Kidney epithelial cell (primary cell): Measurements from ENCODE around the gene DCTD. TPM values are rescaled to one million over a fixed set of nuclear protein-coding genes. Genes with fewer than 3 reads are reported as not detected.

Source experiments
- DNase-seq: peaks from one replicate; pipeline ENCODE4 v3.0.0-alpha.2; 2010; ENCODE audit warnings: low read depth
- H3K27me3 ChIP-seq: 2 replicates; pipeline ENCODE4 v1.6.0; 2011; ENCODE audit warnings: low read length; ENCODE audit not compliant: control insufficient read depth, insufficient read depth
- H3K36me3 ChIP-seq: 2 replicates; pipeline ENCODE4 v1.5.1; 2011; ENCODE audit warnings: low read length; ENCODE audit not compliant: control insufficient read depth, insufficient read depth
- H3K4me3 ChIP-seq: 2 replicates; pipeline ENCODE4 v1.5.1; 2011; ENCODE audit warnings: low read depth, mild to moderate bottlenecking, control low read depth, low read length
- CTCF ChIP-seq: IDR thresholded peaks from 2 replicates; pipeline ENCODE4 v1.5.1; 2011; ENCODE audit warnings: mild to moderate bottlenecking, moderate library complexity, low read length, control low read depth, inconsistent platforms; ENCODE audit not compliant: insufficient read depth, poor library complexity, severe bottlenecking
- total RNA-seq: library from RNA; depleted of rRNA; stranded (reverse); fragments of >200 nt; gene quantifications from 2 replicates; pipeline ENCODE4 v1.2.3, GENCODE V29; 2015

DCTD gene
- total RNA-seq, 1 donor from 2014 or later: 116 TPM

GRCh38 chr4:182877326-182877883 is 39.8 kb downstream of the DCTD start:
- no peak for DNase-seq
- Histone ChIP-seq H3K4me3 (no peak overlapping the region), H3K27me3 (peaks cover 2% of the 10 kb centered on the region), H3K36me3 (no peaks in the 10 kb centered on the region)
- TF ChIP-seq CTCF: no peak

GRCh38 chr4:182876427-182876826 is 40.8 kb downstream of the DCTD start:
- no peak for TF ChIP-seq CTCF
- peaks cover 2% of the 10 kb centered on the region for H3K27me3 ChIP-seq
- no peak overlapping the region for H3K4me3 ChIP-seq
- no peak for DNase-seq
- no peaks in the 10 kb centered on the region for H3K36me3 ChIP-seq

- Histone ChIP-seq H3K4me3 (no peak overlapping the region), H3K27me3 (peaks cover 2% of the 10 kb centered on the region), H3K36me3 (no peaks in the 10 kb centered on the region)
- no peak for TF ChIP-seq CTCF
- no peak for DNase-seq
Measured at GRCh38 chr4:182875453-182876405, 41.5 kb downstream of the DCTD start.

- Histone ChIP-seq H3K27me3 (peaks cover 2% of the 10 kb centered on the region), H3K36me3 (no peaks in the 10 kb centered on the region), H3K4me3 (no peak overlapping the region)
- no peak for DNase-seq
- TF ChIP-seq CTCF: no peak
Measured at GRCh38 chr4:182874797-182875345, 42.3 kb downstream of the DCTD start.

- H3K36me3 ChIP-seq: no peaks in the 10 kb centered on the region
- H3K4me3 ChIP-seq: no peak overlapping the region
- no peak for DNase-seq
- no peak for TF ChIP-seq CTCF
- peaks cover 2% of the 10 kb centered on the region for H3K27me3 ChIP-seq
Measured at GRCh38 chr4:182874304-182874751, 42.9 kb downstream of the DCTD start.
